ENCODE data around the gene GPC1.

The GPC1 gene

GRCh38 chr2:240505910-240506309 is 70.4 kb downstream of the GPC1 start:
- TF ChIP-seq CTCF (conservative IDR thresholded peaks at IDR 0.05; ENCODE audit: low read depth, low read length), result no peak
- no peak overlapping the region for H3K4me3 ChIP-seq (ENCODE audit: low read length)
- no peak for DNase-seq (ENCODE audit: low read depth)

- TF ChIP-seq CTCF (conservative IDR thresholded peaks at IDR 0.05; ENCODE audit: low read depth, low read length), result no peak
- H3K4me3 ChIP-seq (ENCODE audit: low read length), result no peak overlapping the region
- DNase-seq (ENCODE audit: low read depth), result no peak
Observed at GRCh38 chr2:240506406-240507059, 71.1 kb downstream of the GPC1 start.

- TF ChIP-seq CTCF (conservative IDR thresholded peaks at IDR 0.05; ENCODE audit: low read depth, low read length), result no peak
- H3K4me3 ChIP-seq (ENCODE audit: low read length), result no peak overlapping the region
- no peak for DNase-seq (ENCODE audit: low read depth)
Observed at GRCh38 chr2:240507060-240507777, 71.8 kb downstream of the GPC1 start.

GRCh38 chr2:240507778-240508251 is 72.4 kb downstream of the GPC1 start:
- TF ChIP-seq CTCF (conservative IDR thresholded peaks at IDR 0.05; ENCODE audit: low read depth, low read length), result no peak
- no peak overlapping the region for H3K4me3 ChIP-seq (ENCODE audit: low read length)
- no peak for DNase-seq (ENCODE audit: low read depth)

GRCh38 chr2:240508832-240509545 is 73.5 kb downstream of the GPC1 start:
- TF ChIP-seq CTCF (conservative IDR thresholded peaks at IDR 0.05; ENCODE audit: low read depth, low read length), result no peak
- no peak for DNase-seq (ENCODE audit: low read depth)
- no peak overlapping the region for H3K4me3 ChIP-seq (ENCODE audit: low read length)

GRCh38 chr2:240509667-240510512 is 74.4 kb downstream of the GPC1 start:
- no peak for DNase-seq (ENCODE audit: low read depth)
- no peak overlapping the region for H3K4me3 ChIP-seq (ENCODE audit: low read length)
- no peak for TF ChIP-seq CTCF (conservative IDR thresholded peaks at IDR 0.05; ENCODE audit: low read depth, low read length)

Measured in retinal pigment epithelial cell (primary cell).